Globus pallidus (tissue), 1 donor: ENCODE results near the gene POMGNT1.

Experiments used
- DNase-seq: peaks from one replicate; pipeline ENCODE4 v3.0.0-alpha.2; 2015; ENCODE audit warnings: low spot score

The POMGNT1 gene

DNA sequence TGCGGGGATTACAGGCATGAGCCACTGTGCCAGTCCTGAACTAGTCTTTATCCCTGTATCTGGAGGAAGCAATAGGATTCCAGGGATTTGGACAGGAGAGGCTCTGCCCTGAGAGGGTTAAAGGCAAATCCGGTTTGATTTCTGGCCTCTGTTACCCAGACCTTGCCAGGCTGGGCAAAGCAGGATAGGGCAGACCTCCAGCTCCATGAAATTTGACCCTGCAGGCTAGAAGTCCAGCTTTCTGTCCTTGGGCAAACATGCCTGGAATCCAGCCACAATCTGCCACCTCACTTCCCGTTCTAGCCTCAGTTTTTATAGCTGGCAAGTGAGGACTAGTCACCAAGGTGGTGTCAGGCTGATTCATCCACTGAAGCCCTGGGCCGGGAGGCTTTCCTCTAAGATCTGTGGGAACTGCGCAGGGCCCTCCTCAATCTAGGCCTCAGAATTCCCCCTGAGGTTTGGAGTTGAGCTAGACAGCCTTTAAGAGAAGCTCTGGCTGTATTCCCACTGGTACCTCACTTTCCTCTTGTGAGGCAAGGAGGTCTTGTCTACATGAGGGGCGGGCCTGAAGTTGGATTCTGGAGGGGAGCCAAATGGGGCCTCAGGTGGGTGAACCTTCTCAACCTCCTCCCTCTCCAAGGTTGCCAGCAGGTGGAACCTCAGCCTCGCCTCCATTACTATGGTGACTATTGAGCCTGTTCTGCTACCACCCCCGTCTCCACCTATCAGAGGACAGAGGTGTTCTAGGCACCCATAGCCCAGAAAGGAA is 15.0 kb downstream of the POMGNT1 start:
- no peak for DNase-seq

DNA sequence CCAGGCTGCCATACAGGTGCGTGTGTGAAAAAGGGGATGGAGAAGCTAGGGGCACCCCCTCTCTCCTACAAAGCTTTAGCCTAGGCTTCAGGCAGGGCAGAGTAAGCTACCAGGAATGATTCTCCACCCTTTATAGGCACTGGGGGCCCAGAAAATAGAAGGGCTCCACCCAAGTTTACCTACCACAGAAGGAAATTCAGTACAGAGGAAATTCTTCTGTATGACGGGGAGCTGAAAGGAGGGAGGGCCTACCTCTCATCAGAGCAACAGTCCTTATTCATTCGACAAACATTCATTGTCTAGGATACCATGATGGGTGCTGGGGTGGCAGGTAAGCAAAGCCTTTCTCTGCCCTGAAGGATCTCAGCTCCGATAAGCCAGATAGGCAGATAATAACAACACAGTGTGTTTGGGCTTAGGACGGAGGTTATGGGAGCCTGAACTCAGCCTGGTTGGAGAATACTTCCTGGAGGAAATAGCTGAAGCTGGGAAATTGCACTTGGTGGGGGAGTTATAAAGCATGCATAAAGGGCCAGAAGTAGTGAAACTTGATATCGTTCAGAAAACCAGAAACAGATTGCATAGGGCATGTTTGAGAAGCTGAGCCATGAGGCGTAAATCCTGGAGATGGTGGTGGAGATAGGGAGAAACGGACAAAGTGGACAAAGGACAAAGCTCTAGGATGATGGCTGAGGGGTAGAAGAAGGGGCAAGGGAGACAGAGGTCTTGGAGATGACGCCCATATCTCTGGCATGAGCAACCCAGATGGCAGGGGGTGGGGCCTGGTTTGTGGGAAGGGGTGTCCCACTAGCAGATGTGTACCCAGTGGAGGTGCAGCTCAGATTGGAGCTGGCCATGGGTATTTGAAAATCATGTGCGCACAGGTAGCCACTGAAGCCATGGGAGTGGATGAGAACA is 16.6 kb downstream of the POMGNT1 start:
- no peak for DNase-seq

DNA sequence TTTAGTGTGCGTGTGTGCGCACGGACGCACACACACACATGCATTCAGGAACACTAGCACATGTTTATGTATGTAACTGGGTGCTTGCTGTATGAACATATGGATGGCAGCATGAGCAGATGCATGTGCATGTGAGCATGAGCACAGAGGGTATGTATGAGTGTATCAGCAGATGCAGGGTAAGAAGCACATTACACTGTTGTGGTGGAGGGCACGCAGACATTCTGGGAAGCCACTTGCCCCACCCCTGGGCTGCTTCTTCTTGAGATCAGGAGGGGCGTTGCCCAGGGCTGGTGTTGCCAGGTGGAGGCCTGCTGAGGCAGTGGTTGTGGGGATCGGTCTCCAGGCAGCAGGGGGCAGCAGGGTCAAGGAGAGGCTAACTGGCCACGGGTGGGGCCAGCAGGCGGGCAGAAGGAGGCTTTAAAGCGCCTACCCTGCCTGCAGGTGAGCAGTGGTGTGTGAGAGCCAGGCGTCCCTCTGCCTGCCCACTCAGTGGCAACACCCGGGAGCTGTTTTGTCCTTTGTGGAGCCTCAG is 18.1 kb downstream of the POMGNT1 start:
- DNase-seq, result peak; percentile 49

DNA sequence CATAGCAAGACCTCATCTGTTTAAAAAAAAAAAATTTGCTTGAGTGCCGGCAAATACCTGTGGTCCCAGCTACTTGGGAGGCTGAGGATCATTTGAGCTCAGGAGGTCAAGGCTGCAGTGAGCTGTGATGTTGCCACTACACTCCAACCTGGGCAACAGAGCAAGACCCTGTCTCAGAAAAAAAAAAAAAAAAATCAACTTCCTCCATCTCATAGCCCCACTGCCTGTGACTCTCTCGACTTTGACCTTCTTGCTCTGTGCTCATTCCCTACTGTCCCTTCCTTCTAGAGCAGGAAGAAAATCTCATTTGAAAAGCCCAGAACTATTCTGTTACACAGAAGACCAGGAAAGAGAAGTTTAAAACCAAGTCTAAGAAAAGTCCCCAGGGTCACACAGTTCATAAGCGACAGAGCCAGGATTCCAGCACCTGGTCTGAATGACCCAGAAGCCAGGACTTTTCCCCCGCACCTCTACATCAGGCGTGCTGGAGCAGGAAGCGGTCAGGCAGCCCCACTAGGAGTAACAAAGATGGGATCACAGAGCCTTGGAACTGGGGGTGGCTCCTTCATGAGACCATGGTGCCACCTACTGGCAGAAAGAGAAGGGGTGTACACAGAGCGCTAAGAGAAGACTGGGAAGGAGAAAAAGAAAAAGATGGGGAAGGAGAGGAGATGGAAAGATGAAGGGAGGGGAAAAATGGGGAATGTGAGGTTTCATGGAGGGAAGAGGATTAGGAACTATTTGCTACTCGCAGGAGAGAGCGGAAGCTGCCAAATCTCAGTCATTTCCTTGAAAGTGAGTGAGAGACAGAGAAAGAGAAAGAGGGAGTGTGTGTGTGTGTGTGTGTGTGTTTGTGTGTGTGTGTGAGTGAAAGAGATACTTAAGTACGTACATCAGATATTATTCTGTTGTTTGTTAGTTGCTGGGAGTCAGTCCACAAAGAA is 18.8 kb downstream of the POMGNT1 start:
- peak; percentile 88 for DNase-seq

DNA sequence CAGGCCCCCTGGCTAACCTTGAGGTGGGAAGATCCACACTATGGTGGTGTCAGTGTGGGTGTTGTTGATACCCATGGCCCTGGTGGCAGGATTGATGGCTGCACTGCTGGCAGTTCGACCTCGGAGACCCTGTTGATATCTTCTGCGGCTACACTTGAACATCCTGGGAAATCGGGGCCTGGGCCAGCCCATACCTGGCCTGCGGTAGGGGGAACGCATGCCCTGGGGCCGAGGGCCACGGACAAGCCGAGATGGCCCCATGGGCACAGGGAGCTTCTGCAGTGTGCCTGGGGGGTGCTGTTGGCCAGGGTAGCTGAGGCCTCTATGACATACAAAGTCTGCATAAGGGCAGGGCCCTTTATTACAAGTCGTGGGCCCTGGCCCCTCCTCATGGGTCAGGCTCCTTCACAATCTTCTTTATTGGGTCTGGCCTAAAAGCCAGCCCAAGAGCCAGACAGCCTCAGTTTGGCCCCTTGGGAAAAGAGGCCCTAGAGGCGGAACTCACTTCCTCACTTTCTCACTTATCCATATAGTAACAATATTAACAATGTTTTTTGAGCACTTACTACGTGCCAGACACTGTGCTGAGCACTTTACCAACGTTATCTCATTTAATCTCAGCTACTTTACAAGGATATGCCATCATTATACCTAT is 21.9 kb downstream of the POMGNT1 start, which contains the start of gene P3R3URF:
Gene P3R3URF (minus strand): TSS at position 278 of the 655 bp plus-strand sequence. CDS start 17 bp downstream, at position 261.
- no peak for DNase-seq

DNA sequence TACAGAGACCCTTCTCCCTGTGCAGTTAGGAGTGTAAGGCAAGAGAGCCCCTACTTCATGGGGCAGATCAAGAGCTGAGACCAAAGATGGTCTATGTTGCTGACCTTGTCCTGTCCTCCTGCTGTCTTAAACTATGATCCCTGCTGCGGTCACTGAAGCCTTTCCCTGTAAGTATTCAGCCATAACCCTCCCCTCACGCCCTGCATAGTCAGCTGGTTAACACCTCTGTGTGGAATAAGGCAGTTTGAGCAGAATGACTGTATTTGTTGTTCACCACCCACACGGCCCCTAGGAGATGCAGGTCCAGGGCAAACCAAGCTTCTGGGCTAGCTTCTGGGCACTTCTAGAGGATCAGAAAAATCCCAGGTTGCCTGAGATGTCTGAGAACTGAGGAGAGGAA is 23.0 kb downstream of the POMGNT1 start:
- DNase-seq, result no peak

DNA sequence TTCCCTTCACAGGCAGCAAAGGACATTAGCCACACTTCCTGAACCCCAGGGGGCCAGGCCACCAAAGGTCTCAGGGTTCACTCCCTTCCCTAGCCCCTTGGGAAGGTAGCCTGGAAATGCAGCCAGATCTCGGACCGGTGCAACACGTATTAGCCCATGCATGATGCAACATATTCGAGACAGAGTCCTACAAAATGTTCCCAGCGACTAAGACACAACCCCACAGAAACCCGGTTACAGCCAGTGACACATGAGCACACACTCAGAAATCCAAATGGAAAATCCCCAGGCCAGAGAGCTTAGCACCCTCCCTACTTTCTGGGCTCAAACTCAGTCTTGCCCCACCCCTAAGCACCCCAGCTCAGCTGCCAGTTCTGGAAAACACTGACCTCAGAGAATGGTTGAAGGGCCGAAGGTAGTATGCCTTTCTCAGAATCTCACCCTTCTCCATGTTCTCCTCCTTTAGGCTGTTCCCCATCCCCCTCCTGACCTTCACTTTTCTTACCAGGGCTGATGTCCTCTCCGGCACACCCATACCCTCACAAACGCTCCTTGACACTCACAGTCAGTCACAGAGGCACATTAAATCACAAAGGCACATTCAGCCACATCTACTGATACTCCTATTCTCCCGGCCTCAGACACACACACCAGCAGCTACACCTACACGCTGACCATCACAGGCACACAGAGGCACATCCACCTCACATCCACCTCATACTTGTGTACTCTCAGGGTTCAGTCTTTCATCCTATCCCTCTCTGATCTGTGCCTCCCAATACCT is 23.6 kb downstream of the POMGNT1 start, which contains the start of gene TSPAN1:
Gene TSPAN1 (plus strand): TSS at position 640 of the 784 bp plus-strand sequence. CDS start 6,021 bp downstream, outside the sequence.
- no peak for DNase-seq

DNA sequence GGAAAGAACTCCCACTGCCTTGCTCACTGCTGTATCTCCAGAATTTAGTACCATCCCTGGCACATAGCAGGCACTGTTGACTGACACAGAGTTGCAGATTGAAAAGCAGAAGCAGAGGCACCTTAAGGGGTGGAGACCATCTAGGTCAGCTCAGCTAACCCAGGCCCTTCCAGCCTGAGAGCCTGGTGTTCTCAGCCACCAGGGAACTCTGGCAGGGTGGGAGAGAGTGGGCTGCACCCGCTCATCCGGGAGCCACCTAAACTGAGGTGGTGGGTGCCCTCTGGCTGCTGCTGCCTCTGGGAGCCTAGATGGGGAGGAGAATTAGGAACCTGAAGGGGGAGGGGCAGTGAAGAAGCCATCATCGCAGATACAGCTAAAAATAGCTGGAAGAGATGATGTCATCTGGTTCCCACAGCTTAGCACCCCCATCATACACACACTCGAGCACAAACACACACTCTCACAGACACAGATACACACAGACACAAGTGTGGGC is 24.8 kb downstream of the POMGNT1 start:
- no peak for DNase-seq

DNA sequence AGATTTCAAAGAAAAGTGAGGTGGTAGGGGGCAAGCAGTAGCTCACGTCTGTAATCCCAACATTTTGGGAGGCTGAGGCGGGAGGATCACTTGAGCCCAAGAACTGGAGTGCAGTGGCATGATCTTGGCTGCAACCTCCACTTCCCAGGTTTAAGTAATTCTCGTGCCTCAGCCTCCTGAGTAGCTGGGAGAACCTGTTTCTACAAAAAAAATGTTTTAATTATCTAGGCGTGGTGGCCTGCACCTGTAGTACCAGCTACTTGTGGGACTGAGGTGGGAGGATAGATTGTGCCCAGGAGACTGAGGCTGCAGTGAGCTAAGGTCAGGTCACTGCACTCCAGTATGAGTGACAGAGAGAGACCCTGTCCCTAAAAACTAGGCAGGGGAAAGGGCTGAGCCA is 25.9 kb downstream of the POMGNT1 start:
- no peak for DNase-seq

DNA sequence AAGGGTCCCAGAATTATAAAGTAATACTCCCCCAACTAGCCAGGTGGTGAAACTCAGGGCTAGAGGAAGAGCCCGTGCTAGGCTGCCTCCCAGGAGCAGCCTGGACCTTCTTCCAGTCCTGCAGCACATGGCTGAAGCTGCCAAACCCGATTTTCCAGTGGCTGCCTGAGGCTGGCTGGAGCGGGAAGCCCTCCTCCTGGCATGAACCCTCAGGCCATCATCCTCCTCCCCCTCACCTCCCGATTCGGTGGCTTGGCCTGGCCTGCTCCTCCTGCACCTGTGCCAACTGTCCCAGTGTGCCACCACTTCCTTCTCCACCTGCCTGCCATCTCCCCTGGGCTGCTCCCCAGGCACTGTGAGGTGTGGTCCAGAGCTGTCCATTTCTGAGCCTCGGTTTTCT is 26.4 kb downstream of the POMGNT1 start:
- DNase-seq, result no peak

DNA sequence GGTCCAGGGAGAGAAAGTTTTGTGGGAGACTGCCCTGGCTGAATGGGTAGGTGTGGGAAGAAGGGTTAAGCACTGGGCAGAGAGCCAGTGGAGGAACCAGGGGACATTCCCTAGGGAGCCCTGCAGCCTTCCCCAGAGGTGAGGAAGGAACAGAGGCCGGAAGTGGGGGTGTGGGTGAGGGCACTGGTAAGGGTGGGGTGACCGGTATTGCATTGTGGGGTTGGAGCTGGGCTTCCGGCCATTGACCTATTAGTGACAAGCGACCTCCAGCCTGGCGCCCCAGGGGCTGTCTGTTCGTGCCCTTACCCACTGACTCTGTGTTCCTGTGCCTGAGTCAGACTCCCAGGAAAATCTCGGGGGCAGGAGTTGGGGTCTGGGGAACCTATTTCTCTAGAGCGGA is 26.9 kb downstream of the POMGNT1 start:
- DNase-seq, result no peak

DNA sequence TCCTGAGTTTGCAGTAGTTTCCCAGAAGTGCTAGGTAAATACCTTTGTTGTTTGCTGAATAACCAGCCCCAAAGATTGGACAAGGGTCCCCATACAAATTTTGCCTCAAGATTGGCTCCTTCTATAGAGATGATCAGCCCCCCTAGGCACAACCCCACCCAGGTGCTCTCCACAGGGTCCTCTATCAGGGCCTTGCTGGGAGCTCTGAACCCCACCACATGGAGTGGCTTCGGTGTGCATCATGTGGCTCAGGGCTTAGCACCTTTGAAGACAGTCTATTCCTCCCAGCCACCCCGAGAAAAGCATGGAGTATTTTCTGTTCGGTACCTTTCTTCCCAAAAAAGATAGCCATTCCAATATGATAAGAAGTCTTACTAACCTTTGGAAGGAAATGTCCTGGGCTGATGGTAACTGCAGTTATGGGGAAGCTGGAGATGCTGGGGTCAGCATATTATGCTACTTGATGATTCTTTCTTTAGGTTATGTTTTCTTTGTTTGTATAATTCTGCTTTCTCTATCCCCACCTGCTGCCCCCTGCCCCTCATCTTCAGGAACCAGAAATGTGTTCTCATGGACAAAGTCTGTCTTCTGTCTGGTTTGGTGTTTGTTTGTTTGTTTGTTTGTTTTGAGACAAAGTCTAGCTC is 28.3 kb downstream of the POMGNT1 start:
- DNase-seq, result no peak

DNA sequence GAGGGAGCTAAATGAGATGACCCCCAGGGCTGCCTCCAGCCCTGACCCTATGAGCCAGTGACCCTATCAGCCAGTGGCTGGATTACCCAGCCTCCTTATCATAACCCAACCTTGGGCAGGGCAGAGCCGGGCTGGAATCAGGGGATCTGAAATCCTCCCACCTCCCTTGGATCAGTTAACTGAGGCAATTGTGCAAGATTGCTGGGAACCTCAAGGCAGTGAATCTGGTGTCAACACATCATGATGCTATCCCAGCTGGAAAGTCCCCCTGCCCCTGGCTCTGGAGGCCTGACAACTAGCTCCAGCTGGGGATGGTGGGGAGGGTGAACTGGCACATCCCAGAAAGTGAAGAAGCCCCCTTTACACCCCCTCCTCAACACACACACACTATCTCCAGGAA is 29.8 kb downstream of the POMGNT1 start:
- no peak for DNase-seq

DNA sequence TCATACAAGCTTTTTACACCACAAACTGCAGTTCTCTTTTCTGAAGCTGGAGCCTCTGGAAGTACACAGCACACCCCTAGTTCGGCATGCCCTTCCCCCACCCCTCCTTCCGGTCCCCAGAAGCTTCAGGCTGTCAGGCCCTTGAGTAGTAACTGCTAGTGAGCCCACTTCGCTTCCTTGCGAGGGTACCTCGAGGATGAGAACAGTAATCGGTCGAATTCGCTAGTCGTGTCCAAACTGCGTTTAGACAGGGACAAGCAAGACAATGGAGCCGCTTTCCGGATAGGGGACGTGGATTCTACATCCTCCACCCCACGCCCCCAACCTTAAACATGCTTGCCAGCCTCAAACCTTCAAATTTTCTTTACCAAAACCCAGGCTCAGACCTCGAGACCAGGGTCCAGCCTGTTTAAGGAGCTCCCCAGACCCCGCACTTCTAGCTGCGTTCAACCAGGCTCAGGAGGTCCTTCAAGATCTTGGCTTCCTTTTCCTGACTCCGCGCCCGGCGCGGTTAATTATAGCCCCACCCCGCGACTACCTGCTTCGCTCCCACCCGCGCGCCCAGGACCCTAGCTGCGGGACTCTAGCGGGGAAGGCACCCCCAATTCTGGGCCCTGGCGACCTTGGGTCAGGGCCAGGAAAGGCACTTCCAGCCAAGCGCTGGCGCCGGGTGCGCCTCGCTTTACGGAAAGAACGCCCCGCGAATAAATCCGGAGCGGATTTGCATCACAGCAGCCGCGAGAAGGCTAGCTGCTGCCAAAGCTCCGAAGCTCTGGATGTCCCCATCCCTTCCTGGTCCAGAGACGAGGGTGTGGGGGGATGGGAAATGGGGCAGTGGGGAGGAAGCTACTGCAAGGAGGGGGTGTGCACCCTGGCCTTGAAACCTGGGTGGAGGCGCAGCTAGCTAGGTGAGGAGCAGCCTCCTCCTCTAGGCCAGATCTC is 31.4 kb downstream of the POMGNT1 start:
- no peak for DNase-seq

DNA sequence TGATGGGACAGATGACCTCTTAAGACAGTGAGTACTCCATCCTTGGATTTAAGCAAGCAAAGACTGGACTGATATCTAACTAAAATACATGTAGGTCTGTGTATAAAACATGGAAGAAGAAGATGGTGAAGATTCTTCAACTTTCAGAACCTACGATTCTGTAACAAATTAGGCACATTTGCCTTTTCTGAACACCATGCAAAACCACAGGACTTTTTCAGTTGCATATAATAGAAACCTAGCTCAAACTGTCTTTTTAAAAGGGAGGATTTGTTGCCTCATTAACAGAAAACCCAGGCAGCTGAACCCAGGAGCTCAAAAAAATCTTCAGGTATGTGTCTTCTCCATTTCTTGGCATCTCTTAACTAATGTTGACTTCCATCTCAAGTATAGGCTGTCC is 38.0 kb downstream of the POMGNT1 start:
- DNase-seq, result no peak

DNA sequence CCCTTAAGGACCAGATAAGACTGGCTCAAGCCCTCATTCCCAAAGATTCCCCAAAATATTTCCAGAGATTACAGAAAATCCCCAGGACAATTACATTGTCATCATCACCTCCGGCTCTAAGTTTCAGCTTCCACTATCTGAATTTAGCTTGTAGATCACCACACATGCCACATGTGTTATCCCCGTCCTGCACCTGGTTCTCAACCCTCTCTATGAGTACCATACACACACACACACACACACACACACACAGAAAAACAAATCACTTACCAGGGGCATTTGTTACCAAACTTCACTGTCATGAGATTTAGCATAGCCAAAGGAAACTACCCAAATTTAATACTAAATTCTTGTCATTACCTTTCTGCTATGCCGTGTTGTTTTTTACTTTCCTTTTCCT is 38.7 kb downstream of the POMGNT1 start:
- DNase-seq, result no peak

DNA sequence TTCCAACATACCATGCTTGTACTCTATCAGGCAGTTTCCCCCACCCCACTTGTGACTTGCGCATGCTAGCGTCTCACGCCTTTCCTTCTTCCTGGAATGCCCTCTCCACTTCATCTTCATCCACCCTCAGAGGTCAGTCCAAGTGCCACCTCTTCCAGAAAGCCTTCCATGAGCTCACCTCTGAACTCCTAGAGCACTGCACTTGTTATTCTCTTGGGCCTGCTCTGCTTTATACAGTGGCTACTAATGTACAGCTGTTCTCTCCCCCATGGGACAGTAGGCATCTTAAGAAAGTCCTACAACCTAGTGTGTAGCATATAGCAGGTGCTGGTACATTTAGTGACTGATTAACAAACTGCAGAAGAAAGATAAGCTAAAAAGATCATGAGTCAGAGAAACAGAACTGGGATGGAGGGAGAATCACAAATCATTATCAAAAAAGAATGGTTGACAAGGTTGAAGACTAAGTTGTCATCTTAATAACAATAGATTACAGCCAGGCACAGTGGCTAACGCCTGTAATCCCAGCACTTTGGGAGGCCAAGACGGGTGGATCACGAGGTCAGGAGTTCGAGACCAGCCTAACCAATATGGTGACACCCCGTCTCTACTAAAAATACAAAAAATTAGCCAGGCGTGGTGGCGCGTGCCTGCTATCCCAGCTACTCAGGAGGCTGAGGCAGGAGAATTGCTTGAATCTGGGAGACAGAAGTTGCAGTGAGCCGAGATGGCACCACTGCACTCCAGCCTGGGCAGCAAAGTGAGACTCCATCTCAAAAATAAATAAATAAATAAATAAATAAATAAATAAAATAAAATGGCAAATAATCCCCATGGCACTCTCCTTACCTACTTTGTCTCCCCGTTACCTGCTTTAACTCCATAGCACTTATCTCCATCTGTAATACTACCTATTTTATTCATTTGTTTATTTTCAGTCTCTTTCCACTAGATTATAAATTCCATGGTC is 39.6 kb downstream of the POMGNT1 start:
- DNase-seq, result no peak
